H1 (cell line): ENCODE results near the gene PDIA5. TPM values are rescaled to one million over a fixed set of nuclear protein-coding genes. Genes with fewer than 3 reads are reported as not detected.

Experiments used
- CTCF ChIA-PET: fragments of 300-600 bp; sonication (Branson Sonifier 250); formaldehyde crosslinking; loops from one replicate; lab custom pipeline; 2021; ENCODE audit not compliant: partially characterized antibody; lab: Charles Lee
- POLR2A ChIA-PET: fragments of 300-600 bp; sonication (Branson Sonifier 250); formaldehyde crosslinking; loops from one replicate; lab custom pipeline; 2021; ENCODE audit warnings: inconsistent platforms; ENCODE audit not compliant: partially characterized antibody; lab: Charles Lee
- DNase-seq, 2 experiments: peaks; one replicate each; pipeline versions ENCODE4 v3.0.0 to v3.0.0-alpha.2; 2010 to 2022; ENCODE audit warnings: low spot score in 2 of 2, low read depth in 1 of 2, mixed read lengths in 1 of 2
- FAIRE-seq: peaks from 2 replicates; lab custom pipeline; 2011; peaks lifted over from hg19 to GRCh38; lab: Jason Lieb, UNC
- H2AFZ ChIP-seq: 2 replicates; pipeline ENCODE4 v1.8.1; 2012; ENCODE audit warnings: low read length, inconsistent platforms
- H2AK5ac ChIP-seq: 2 replicates; pipeline ENCODE4 v1.6.1; 2013; ENCODE audit warnings: low read depth, low read length
- H2BK120ac ChIP-seq: replicated peaks from 2 replicates; pipeline ENCODE3; 2013; ENCODE audit warnings: low read depth, low read length, inconsistent platforms
- H2BK12ac ChIP-seq: 2 replicates; pipeline ENCODE4 v1.6.1; 2013; ENCODE audit warnings: low read depth, low read length
- H2BK15ac ChIP-seq: 2 replicates; pipeline ENCODE4 v1.6.1; 2013; ENCODE audit warnings: low read length
- H2BK20ac ChIP-seq: 2 replicates; pipeline ENCODE4 v1.6.1; 2013; ENCODE audit warnings: low read length
- H2BK5ac ChIP-seq: 2 replicates; pipeline ENCODE4 v1.6.1; 2013; ENCODE audit warnings: low read depth, low read length
- H3K14ac ChIP-seq: 2 replicates; pipeline ENCODE4 v1.6.1; 2013; ENCODE audit warnings: inconsistent platforms; ENCODE audit not compliant: insufficient read length
- H3K18ac ChIP-seq: 2 replicates; pipeline ENCODE4 v1.6.1; 2013; ENCODE audit warnings: low read length; ENCODE audit errors: extremely low read depth
- H3K23ac ChIP-seq: 2 replicates; pipeline ENCODE4 v1.6.1; 2013; ENCODE audit warnings: inconsistent platforms; ENCODE audit not compliant: insufficient read length
- H3K23me2 ChIP-seq: 2 replicates; pipeline ENCODE4 v1.6.1; 2013; ENCODE audit warnings: low read depth, low read length
- H3K27ac ChIP-seq: 2 replicates; pipeline ENCODE4 v1.6.1; 2011; ENCODE audit warnings: low read depth, low read length, inconsistent platforms
- H3K27me3 ChIP-seq, 4 experiments: replicated peaks in 1 of 4; 1 replicate in 1 of 4; 2 replicates in 3 of 4; pipeline versions ENCODE4 v1.6.1 to v1.8.1; 2011 to 2013; ENCODE audit warnings: low read length in 3 of 4, mild to moderate bottlenecking in 3 of 4, inconsistent platforms in 2 of 4, mixed read lengths in 2 of 4, moderate library complexity in 1 of 4; ENCODE audit not compliant: control insufficient read depth in 3 of 4, insufficient read depth in 3 of 4; ENCODE audit errors: extremely low read depth in 1 of 4
- H3K36me3 ChIP-seq, 4 experiments: 2 replicates each; pipeline versions ENCODE4 v1.6.1 to v1.8.1; 2011 to 2013; ENCODE audit warnings: mild to moderate bottlenecking in 4 of 4, low read length in 3 of 4, moderate library complexity in 2 of 4, control low read depth in 1 of 4, inconsistent platforms in 1 of 4; ENCODE audit not compliant: insufficient read depth in 4 of 4, control insufficient read depth in 2 of 4
- H3K4ac ChIP-seq: replicated peaks from 2 replicates; pipeline ENCODE3; 2013; ENCODE audit warnings: low read length, low read depth, mixed read lengths, inconsistent platforms; ENCODE audit not compliant: insufficient read length
- H3K4me1 ChIP-seq, 4 experiments: replicated peaks in 1 of 4; 1 replicate in 1 of 4; 2 replicates in 3 of 4; pipeline versions ENCODE4 v1.6.1 to v1.8.1; 2011 to 2013; ENCODE audit warnings: low read length in 3 of 4, inconsistent platforms in 2 of 4, mixed read lengths in 1 of 4; ENCODE audit not compliant: insufficient read depth in 4 of 4, control insufficient read depth in 3 of 4
- H3K4me2 ChIP-seq, 2 experiments: 2 replicates each; pipeline versions ENCODE4 v1.6.1 to v1.8.1; 2011 to 2013; ENCODE audit warnings: low read depth in 2 of 2, low read length in 2 of 2, control low read depth in 1 of 2, inconsistent platforms in 1 of 2, mild to moderate bottlenecking in 1 of 2; ENCODE audit not compliant: insufficient read depth in 1 of 2
- H3K4me3 ChIP-seq, 4 experiments: fragments of 200-600, 300-600 bp in 1 of 4; sonication (generic), shearing (Covaris generic), sonication (Bioruptor Twin) in 1 of 4; 2 replicates each; pipeline versions ENCODE4 v1.5.1 to v1.8.1; 2011 to 2016; ENCODE audit warnings: low read length in 4 of 4, low read depth in 3 of 4, control low read depth in 2 of 4, inconsistent platforms in 2 of 4, mild to moderate bottlenecking in 2 of 4, mixed read lengths in 1 of 4, moderate library complexity in 1 of 4; ENCODE audit not compliant: insufficient read depth in 2 of 4; ENCODE audit errors: extremely low read depth in 1 of 4
- H3K56ac ChIP-seq: replicated peaks from 2 replicates; pipeline ENCODE3; 2013; ENCODE audit warnings: low read depth, mild to moderate bottlenecking, mixed read lengths, low read length, inconsistent platforms; ENCODE audit not compliant: insufficient read length
- H3K79me1 ChIP-seq: 2 replicates; pipeline ENCODE4 v1.6.1; 2013; ENCODE audit warnings: low read depth, low read length, control low read depth
- H3K79me2 ChIP-seq, 2 experiments: 2 replicates each; pipeline versions ENCODE4 v1.6.1 to v1.8.1; 2012 to 2013; ENCODE audit warnings: low read length in 2 of 2, mild to moderate bottlenecking in 2 of 2, inconsistent platforms in 1 of 2; ENCODE audit not compliant: insufficient read depth in 2 of 2, control insufficient read depth in 1 of 2
- H3K9ac ChIP-seq, 4 experiments: replicated peaks in 1 of 4; 1 replicate in 1 of 4; 2 replicates in 3 of 4; pipeline versions ENCODE4 v1.6.1 to v1.8.1; 2011 to 2013; ENCODE audit warnings: low read depth in 3 of 4, low read length in 3 of 4, control low read depth in 2 of 4, mild to moderate bottlenecking in 2 of 4, moderate library complexity in 2 of 4, inconsistent platforms in 1 of 4; ENCODE audit errors: extremely low read depth in 1 of 4
- H3K9me3 ChIP-seq, 2 experiments: 2 replicates each; pipeline versions ENCODE4 v1.6.1 to v1.8.1; 2012 to 2013; ENCODE audit warnings: mild to moderate bottlenecking in 2 of 2, moderate library complexity in 2 of 2, control low read depth in 1 of 2, inconsistent platforms in 1 of 2, low read depth in 1 of 2, low read length in 1 of 2, mixed read lengths in 1 of 2; ENCODE audit not compliant: insufficient read depth in 2 of 2
- H4K20me1 ChIP-seq, 2 experiments: replicated peaks in 1 of 2; 2 replicates each; pipeline versions ENCODE3 to v1.8.1; 2011 to 2013; ENCODE audit warnings: inconsistent platforms in 2 of 2, low read length in 2 of 2, mild to moderate bottlenecking in 1 of 2; ENCODE audit not compliant: insufficient read depth in 2 of 2, control insufficient read depth in 1 of 2
- H4K5ac ChIP-seq: 2 replicates; pipeline ENCODE4 v1.6.1; 2013; ENCODE audit warnings: low read length, low read depth, mixed read lengths, inconsistent platforms; ENCODE audit not compliant: insufficient read length
- H4K8ac ChIP-seq: 2 replicates; pipeline ENCODE4 v1.8.0; 2013; ENCODE audit warnings: mild to moderate bottlenecking, moderate library complexity, low read length, inconsistent platforms; ENCODE audit not compliant: insufficient read depth; ENCODE audit errors: extremely low read depth
- H4K91ac ChIP-seq: replicated peaks from 2 replicates; pipeline ENCODE3; 2013; ENCODE audit warnings: low read length, mixed read lengths, inconsistent platforms; ENCODE audit not compliant: insufficient read length
- KDM5A ChIP-seq: fragments of 200-600 bp; IDR thresholded peaks from 2 replicates; pipeline ENCODE4 v1.7.1; 2012; ENCODE audit warnings: mild to moderate bottlenecking, low read length, inconsistent platforms, mixed read lengths
- TCF12 ChIP-seq: IDR thresholded peaks from 2 replicates; pipeline ENCODE4 v1.6.1; 2011; ENCODE audit warnings: low read depth, mild to moderate bottlenecking, low read length
- WGBS, 2 experiments: shearing (Covaris generic) in 1 of 2; methylation state at CpG; one replicate each; pipeline versions ENCODE4 v1.1.6 to v1.1.7; 2013 to 2015; ENCODE audit warnings: low lambda C conversion rate in 2 of 2, mixed read lengths in 2 of 2, inconsistent platforms in 1 of 2, low coverage in 1 of 2, missing lambda C conversion rate in 1 of 2; ENCODE audit not compliant: insufficient replicate concordance in 2 of 2, insufficient coverage in 1 of 2, insufficient read length in 1 of 2; ENCODE audit errors: extremely low coverage in 1 of 2, missing lambda C conversion rate in 1 of 2; 5-methylcytosine and 5-hydroxymethylcytosine counted together
- polyA plus RNA-seq, 7 experiments: library from polyadenylated mRNA; depleted of rRNA in 3 of 7; stranded (reverse) in 5 of 7; unstranded in 2 of 7; fragments of >200 nt in 5 of 7; fragments of 200-250 nt in 2 of 7; gene quantifications; 1 replicate in 5 of 7; 2 replicates in 1 of 7; 4 replicates in 1 of 7; pipeline versions ENCODE4 v1.2.1 to v1.2.3, GENCODE V29; 2011 to 2013; ENCODE audit warnings: missing spikeins in 2 of 7, mixed read lengths in 2 of 7
- total RNA-seq: library from RNA; stranded (reverse); fragmentation: NEBNext Ultra II Directional; extraction: Animal tissue kit (Norgen Biotek cat#: 25700); gene quantifications from 2 replicates; pipeline ENCODE4 v1.2.1, GENCODE V29; 2021

The PDIA5 gene
- total and polyA plus RNA-seq, 2 of the 8 experiments (the other 6 are each of a cell fraction or from before 2014, with no cell fraction given): 18.2 to 32.8 TPM

DNA sequence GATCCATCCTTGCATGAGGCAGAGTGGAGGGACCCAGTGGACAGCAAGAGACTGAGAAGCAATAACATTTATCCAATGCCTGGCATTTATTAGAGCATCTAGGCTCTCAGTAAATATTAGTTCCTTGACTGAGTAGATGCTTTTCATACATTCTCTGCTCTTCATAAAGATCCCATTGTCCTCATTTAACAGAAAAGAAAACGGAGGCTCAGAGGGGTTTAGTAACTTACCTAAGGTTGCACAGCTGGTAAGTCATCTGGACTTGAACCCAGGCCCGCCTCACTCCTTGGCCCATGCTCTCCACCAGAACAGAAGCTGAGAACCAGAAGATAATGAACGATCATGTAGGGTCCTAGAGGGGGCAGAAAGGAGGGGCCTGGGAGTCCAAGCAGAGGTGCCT is 82.7 kb downstream of the PDIA5 start:
- no peaks in the 10 kb centered on the region for H3K9me3 ChIP-seq
- peaks cover 0 to 2% of the 10 kb centered on the region in 2 experiments for H4K20me1 ChIP-seq
- H3K27ac ChIP-seq: no peak overlapping the region
- CTCF ChIA-PET: interaction anchor here (1.0 to 1.1 kb wide), 2 partner anchors 13 to 23 kb away, joined by 3 read pairs; no protein-coding TSS in a partner anchor
- no peak overlapping the region for H3K4me3 ChIP-seq
- no peak overlapping the region for H4K5ac ChIP-seq
- no peak overlapping the region for H2BK20ac ChIP-seq
- no peak overlapping the region for H3K18ac ChIP-seq
- TF ChIP-seq KDM5A (no peak), TCF12 (no peak)
- TF ChIP-seq, all 59 proteins: peak for 0
- FAIRE-seq: no peak
- H3K23me2 ChIP-seq: no peaks in the 10 kb centered on the region
- H3K56ac ChIP-seq: no peak overlapping the region
- no peak overlapping the region for H4K91ac ChIP-seq
- no peak overlapping the region for H2BK15ac ChIP-seq
- H3K4me2 ChIP-seq: no peak overlapping the region
- POLR2A ChIA-PET: interaction anchor here (1.4 kb wide), 1 partner anchor 18 kb away, joined by 3 read pairs; no protein-coding TSS in a partner anchor
- no peak overlapping the region for H2AK5ac ChIP-seq
- no peaks in the 10 kb centered on the region for H3K27me3 ChIP-seq
- H2BK12ac ChIP-seq: no peak overlapping the region
- H4K8ac ChIP-seq: no peak overlapping the region
- H3K79me1 ChIP-seq: no peaks in the 10 kb centered on the region
- no peak overlapping the region for H3K14ac ChIP-seq
- no peak overlapping the region for H3K9ac ChIP-seq
- 82% methylated on average over 3 of the region's 3 CpGs; no CpG with 5 or more reads in 1 of the 2 experiments for whole genome bisulfite sequencing, 2 experiments
- no peaks in the 10 kb centered on the region for H3K79me2 ChIP-seq
- no peak overlapping the region for H3K4ac ChIP-seq
- no peaks in the 10 kb centered on the region for H3K4me1 ChIP-seq
- no peak for DNase-seq
- no peak overlapping the region for H2BK5ac ChIP-seq
- H3K36me3 ChIP-seq: peaks cover 8 to 28% (median 14%) of the 10 kb centered on the region in 4 experiments
- no peak overlapping the region for H3K23ac ChIP-seq
- no peak overlapping the region for H2AFZ ChIP-seq
- H2BK120ac ChIP-seq: no peak overlapping the region
